Loucy (cell line): ENCODE data around the gene ADAMTS12.

Source experiments
- EZH2phosphoT487 ChIP-seq: fragments of 200-600 bp; IDR thresholded peaks from 2 replicates; pipeline ENCODE4 v1.6.1; 2018; ENCODE audit warnings: antibody characterized with exemption, mild to moderate bottlenecking, moderate library complexity, borderline replicate concordance
- TF ChIP-seq, protein P1 (sequence below): fragments of 200-600 bp; sonication (generic); conservative IDR thresholded peaks from 2 replicates; pipeline ENCODE4 v1.5.1; 2014; ENCODE audit warnings: mild to moderate bottlenecking, antibody characterized with exemption, low read length

GRCh38 chr5:33558489-33558888, 333.3 kb downstream of the ADAMTS12 start:
- no peak for TF ChIP-seq EZH2phosphoT487
- TF ChIP-seq, protein P1, sequence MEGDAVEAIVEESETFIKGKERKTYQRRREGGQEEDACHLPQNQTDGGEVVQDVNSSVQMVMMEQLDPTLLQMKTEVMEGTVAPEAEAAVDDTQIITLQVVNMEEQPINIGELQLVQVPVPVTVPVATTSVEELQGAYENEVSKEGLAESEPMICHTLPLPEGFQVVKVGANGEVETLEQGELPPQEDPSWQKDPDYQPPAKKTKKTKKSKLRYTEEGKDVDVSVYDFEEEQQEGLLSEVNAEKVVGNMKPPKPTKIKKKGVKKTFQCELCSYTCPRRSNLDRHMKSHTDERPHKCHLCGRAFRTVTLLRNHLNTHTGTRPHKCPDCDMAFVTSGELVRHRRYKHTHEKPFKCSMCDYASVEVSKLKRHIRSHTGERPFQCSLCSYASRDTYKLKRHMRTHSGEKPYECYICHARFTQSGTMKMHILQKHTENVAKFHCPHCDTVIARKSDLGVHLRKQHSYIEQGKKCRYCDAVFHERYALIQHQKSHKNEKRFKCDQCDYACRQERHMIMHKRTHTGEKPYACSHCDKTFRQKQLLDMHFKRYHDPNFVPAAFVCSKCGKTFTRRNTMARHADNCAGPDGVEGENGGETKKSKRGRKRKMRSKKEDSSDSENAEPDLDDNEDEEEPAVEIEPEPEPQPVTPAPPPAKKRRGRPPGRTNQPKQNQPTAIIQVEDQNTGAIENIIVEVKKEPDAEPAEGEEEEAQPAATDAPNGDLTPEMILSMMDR, result no peak
